HEK293 (cell line): ENCODE measurements around the gene ADD2.

Experiments
- CTCF ChIA-PET: fragments of 350-600 bp; formaldehyde crosslinking; extraction: SDS; loops from one replicate; lab custom pipeline; 2021; ENCODE audit warnings: antibody characterized with exemption; lab: Yijun Ruan, JAX
- POLR2A ChIA-PET: fragments of 300-600 bp; formaldehyde crosslinking; extraction: SDS; loops from one replicate; lab custom pipeline; 2020; ENCODE audit warnings: antibody characterized with exemption, inconsistent platforms; lab: Yijun Ruan, JAX
- H3K27ac ChIP-seq: fragments of 200-500 bp; sonication (Bioruptor generic); 2 replicates; pipeline ENCODE4 v1.5.1; 2014; ENCODE audit warnings: low read depth, low read length, control low read depth, inconsistent platforms; ENCODE audit errors: extremely low read depth
- H3K36me3 ChIP-seq, 2 experiments: fragments of 200-500 bp in 1 of 2; sonication (Bioruptor generic) in 1 of 2; 1 replicate in 1 of 2; 2 replicates in 1 of 2; pipeline ENCODE4 v1.5.1; 2014 to 2017; ENCODE audit warnings: inconsistent platforms in 2 of 2, low read length in 2 of 2; ENCODE audit not compliant: control insufficient read depth in 2 of 2, insufficient read depth in 1 of 2
- H3K4me1 ChIP-seq: fragments of 200-500 bp; sonication (Bioruptor generic); 2 replicates; pipeline ENCODE4 v1.5.1; 2014; ENCODE audit warnings: mild to moderate bottlenecking, low read length, inconsistent platforms; ENCODE audit not compliant: control insufficient read depth, insufficient read depth
- H3K4me3 ChIP-seq: 2 replicates; pipeline ENCODE4 v1.5.1; 2011; ENCODE audit warnings: low read depth, mild to moderate bottlenecking, control low read depth, low read length, moderate library complexity
- H3K9me3 ChIP-seq: fragments of 200-500 bp; sonication (Bioruptor generic); 2 replicates; pipeline ENCODE4 v1.5.1; 2014; ENCODE audit warnings: low read depth, low read length, inconsistent platforms; ENCODE audit not compliant: control insufficient read depth, insufficient read depth
- ZBTB21 ChIP-seq: fragments of 450-650 bp; formaldehyde crosslinking; IDR thresholded peaks from 2 replicates; pipeline ENCODE4 v1.5.1; 2017; ENCODE audit warnings: missing biosample characterization, missing genetic modification characterization
- ZFP37 ChIP-seq: fragments of 450-650 bp; formaldehyde crosslinking; IDR thresholded peaks from 2 replicates; pipeline ENCODE4 v1.5.1; 2016; ENCODE audit warnings: missing biosample characterization, missing genetic modification characterization
- ZNF10 ChIP-seq: fragments of 450-650 bp; formaldehyde crosslinking; IDR thresholded peaks from 2 replicates; pipeline ENCODE4 v1.5.1; 2017; ENCODE audit warnings: missing biosample characterization, missing genetic modification characterization
- ZNF138 ChIP-seq: fragments of 450-650 bp; formaldehyde crosslinking; IDR thresholded peaks from 2 replicates; pipeline ENCODE4 v1.5.1; 2016; ENCODE audit warnings: missing biosample characterization, missing genetic modification characterization, borderline replicate concordance
- ZNF174 ChIP-seq: fragments of 450-650 bp; formaldehyde crosslinking; IDR thresholded peaks from 2 replicates; pipeline ENCODE4 v1.5.0; 2017; ENCODE audit warnings: missing biosample characterization, mild to moderate bottlenecking, missing genetic modification characterization
- ZNF175 ChIP-seq: fragments of 450-650 bp; formaldehyde crosslinking; IDR thresholded peaks from 2 replicates; pipeline ENCODE4 v1.5.1; 2016; ENCODE audit warnings: missing biosample characterization, missing genetic modification characterization
- ZNF221 ChIP-seq: fragments of 450-650 bp; formaldehyde crosslinking; IDR thresholded peaks from 2 replicates; pipeline ENCODE4 v1.5.1; 2017; ENCODE audit warnings: missing biosample characterization, missing genetic modification characterization, borderline replicate concordance
- ZNF350 ChIP-seq: fragments of 450-650 bp; formaldehyde crosslinking; IDR thresholded peaks from 2 replicates; pipeline ENCODE4 v1.5.0; 2017; ENCODE audit warnings: missing biosample characterization, mild to moderate bottlenecking, missing genetic modification characterization
- TF ChIP-seq, protein P1 (sequence below): fragments of 450-650 bp; formaldehyde crosslinking; IDR thresholded peaks from 2 replicates; pipeline ENCODE4; 2016; ENCODE audit warnings: missing biosample characterization, missing genetic modification characterization
- TF ChIP-seq, protein P2 (sequence below): fragments of 450-650 bp; formaldehyde crosslinking; IDR thresholded peaks from 2 replicates; pipeline ENCODE4 v1.5.1; 2016; ENCODE audit warnings: missing biosample characterization, missing genetic modification characterization
- TF ChIP-seq, protein P3 (sequence below): fragments of 450-650 bp; IDR thresholded peaks from 2 replicates; pipeline ENCODE4 v1.5.1; 2018; ENCODE audit warnings: missing biosample characterization, mild to moderate bottlenecking, missing genetic modification characterization
- TF ChIP-seq, protein P4 (sequence below): fragments of 450-650 bp; formaldehyde crosslinking; conservative IDR thresholded peaks from 2 replicates; pipeline ENCODE4 v1.5.1; 2016; ENCODE audit warnings: low read depth, missing biosample characterization, missing genetic modification characterization
- TF ChIP-seq, protein P5 (sequence below): fragments of 450-650 bp; formaldehyde crosslinking; IDR thresholded peaks from 2 replicates; pipeline ENCODE4 v1.5.1; 2016; ENCODE audit warnings: missing biosample characterization, missing genetic modification characterization
- TF ChIP-seq, protein P6 (sequence below): fragments of 450-650 bp; formaldehyde crosslinking; IDR thresholded peaks from 2 replicates; pipeline ENCODE4 v1.5.1; 2016; ENCODE audit warnings: missing biosample characterization, missing genetic modification characterization

The ADD2 gene

DNA sequence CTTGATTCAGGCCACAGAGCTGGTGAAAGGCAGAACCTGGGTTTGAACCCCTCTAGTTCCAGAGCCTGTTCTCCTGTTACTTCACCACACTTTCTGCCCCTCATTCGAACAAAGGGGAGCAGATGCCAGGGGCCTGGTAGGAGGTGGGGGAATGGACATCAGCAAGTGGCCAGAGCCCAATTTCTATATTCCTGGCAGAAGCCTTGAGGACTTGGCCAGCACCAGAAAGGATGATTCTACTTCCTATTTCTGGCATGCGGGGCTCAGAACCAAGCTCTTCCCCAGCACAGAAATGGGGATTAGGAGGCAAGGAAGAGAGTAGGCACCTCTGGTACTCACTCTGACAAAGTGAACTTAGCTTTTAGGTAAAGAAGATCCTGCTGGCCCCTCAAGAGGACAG lies 49.3 kb downstream of the ADD2 start:
- Histone ChIP-seq H3K4me1 (no peaks in the 10 kb centered on the region), H3K36me3 (no peaks in the 10 kb centered on the region), H3K4me3 (no peak overlapping the region), H3K9me3 (no peaks in the 10 kb centered on the region), H3K27ac (no peak overlapping the region)
- TF ChIP-seq ZFP37 (tag by site-specific recombination) = no peak
- no peak for TF ChIP-seq ZNF174 (tag by site-specific recombination)
- TF ChIP-seq, protein P1, sequence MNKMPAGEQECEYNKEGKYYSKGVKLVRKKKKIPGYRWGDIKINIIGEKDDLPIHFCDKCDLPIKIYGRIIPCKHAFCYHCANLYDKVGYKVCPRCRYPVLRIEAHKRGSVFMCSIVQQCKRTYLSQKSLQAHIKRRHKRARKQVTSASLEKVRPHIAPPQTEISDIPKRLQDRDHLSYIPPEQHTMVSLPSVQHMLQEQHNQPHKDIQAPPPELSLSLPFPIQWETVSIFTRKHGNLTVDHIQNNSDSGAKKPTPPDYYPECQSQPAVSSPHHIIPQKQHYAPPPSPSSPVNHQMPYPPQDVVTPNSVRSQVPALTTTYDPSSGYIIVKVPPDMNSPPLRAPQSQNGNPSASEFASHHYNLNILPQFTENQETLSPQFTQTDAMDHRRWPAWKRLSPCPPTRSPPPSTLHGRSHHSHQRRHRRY (tag by site-specific recombination) = no peak
- CTCF ChIA-PET = no interaction called here
- POLR2A ChIA-PET = no interaction called here

DNA sequence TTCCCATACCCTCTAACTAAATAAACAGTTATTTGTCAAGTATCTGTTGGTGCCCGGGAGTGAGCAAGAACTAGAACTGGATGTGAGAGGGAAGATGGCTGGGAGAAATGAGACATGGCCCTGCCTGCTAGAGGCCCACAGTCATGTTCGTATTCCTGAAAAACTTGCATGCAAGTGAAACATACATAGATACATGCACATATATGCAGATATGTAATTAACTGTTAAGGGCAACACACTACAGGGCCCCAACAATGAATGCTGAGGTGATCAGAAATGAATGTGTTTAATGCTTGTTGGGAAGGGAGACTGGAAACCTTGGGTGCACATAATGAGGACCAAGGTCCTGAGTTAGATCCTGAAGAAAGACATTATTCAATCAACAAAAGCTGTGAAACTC lies 49.8 kb downstream of the ADD2 start:
- ChIA-PET POLR2A (no interaction called here), CTCF (no interaction called here)
- Histone ChIP-seq H3K9me3 (no peaks in the 10 kb centered on the region), H3K4me1 (no peaks in the 10 kb centered on the region), H3K4me3 (no peak overlapping the region), H3K36me3 (no peaks in the 10 kb centered on the region), H3K27ac (no peak overlapping the region)
- TF ChIP-seq ZNF350 (tag by site-specific recombination) (no peak), ZNF10 (tag by site-specific recombination) (no peak), ZNF174 (tag by site-specific recombination) (no peak), ZNF175 (tag by site-specific recombination) (no peak), ZNF221 (no peak), ZNF138 (tag by site-specific recombination) (no peak), ZBTB21 (no peak)
- TF ChIP-seq, protein P2, sequence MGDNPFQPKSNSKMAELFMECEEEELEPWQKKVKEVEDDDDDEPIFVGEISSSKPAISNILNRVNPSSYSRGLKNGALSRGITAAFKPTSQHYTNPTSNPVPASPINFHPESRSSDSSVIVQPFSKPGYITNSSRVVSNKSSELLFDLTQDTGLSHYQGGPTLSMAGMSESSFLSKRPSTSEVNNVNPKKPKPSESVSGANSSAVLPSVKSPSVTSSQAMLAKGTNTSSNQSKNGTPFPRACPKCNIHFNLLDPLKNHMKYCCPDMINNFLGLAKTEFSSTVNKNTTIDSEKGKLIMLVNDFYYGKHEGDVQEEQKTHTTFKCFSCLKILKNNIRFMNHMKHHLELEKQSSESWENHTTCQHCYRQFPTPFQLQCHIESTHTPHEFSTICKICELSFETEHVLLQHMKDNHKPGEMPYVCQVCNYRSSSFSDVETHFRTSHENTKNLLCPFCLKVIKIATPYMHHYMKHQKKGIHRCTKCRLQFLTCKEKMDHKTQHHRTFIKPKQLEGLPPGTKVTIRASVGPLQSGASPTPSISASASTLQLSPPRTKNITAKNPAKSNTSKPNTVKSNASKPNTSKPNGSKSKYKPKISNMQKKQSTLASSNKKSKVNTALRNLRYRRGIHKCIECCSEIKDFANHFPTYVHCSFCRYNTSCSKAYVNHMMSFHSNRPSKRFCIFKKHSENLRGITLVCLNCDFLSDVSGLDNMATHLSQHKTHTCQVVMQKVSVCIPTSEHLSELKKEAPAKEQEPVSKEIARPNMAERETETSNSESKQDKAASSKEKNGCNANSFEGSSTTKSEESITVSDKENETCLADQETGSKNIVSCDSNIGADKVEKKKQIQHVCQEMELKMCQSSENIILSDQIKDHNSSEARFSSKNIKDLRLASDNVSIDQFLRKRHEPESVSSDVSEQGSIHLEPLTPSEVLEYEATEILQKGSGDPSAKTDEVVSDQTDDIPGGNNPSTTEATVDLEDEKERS (tag by site-specific recombination) = no peak
- TF ChIP-seq, protein P3, sequence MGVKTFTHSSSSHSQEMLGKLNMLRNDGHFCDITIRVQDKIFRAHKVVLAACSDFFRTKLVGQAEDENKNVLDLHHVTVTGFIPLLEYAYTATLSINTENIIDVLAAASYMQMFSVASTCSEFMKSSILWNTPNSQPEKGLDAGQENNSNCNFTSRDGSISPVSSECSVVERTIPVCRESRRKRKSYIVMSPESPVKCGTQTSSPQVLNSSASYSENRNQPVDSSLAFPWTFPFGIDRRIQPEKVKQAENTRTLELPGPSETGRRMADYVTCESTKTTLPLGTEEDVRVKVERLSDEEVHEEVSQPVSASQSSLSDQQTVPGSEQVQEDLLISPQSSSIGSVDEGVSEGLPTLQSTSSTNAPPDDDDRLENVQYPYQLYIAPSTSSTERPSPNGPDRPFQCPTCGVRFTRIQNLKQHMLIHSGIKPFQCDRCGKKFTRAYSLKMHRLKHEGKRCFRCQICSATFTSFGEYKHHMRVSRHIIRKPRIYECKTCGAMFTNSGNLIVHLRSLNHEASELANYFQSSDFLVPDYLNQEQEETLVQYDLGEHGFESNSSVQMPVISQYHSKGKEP = no peak
- TF ChIP-seq, protein P4, sequence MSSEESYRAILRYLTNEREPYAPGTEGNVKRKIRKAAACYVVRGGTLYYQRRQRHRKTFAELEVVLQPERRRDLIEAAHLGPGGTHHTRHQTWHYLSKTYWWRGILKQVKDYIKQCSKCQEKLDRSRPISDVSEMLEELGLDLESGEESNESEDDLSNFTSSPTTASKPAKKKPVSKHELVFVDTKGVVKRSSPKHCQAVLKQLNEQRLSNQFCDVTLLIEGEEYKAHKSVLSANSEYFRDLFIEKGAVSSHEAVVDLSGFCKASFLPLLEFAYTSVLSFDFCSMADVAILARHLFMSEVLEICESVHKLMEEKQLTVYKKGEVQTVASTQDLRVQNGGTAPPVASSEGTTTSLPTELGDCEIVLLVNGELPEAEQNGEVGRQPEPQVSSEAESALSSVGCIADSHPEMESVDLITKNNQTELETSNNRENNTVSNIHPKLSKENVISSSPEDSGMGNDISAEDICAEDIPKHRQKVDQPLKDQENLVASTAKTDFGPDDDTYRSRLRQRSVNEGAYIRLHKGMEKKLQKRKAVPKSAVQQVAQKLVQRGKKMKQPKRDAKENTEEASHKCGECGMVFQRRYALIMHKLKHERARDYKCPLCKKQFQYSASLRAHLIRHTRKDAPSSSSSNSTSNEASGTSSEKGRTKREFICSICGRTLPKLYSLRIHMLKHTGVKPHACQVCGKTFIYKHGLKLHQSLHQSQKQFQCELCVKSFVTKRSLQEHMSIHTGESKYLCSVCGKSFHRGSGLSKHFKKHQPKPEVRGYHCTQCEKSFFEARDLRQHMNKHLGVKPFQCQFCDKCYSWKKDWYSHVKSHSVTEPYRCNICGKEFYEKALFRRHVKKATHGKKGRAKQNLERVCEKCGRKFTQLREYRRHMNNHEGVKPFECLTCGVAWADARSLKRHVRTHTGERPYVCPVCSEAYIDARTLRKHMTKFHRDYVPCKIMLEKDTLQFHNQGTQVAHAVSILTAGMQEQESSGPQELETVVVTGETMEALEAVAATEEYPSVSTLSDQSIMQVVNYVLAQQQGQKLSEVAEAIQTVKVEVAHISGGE (tag by site-specific recombination) = no peak
- TF ChIP-seq, protein P5, sequence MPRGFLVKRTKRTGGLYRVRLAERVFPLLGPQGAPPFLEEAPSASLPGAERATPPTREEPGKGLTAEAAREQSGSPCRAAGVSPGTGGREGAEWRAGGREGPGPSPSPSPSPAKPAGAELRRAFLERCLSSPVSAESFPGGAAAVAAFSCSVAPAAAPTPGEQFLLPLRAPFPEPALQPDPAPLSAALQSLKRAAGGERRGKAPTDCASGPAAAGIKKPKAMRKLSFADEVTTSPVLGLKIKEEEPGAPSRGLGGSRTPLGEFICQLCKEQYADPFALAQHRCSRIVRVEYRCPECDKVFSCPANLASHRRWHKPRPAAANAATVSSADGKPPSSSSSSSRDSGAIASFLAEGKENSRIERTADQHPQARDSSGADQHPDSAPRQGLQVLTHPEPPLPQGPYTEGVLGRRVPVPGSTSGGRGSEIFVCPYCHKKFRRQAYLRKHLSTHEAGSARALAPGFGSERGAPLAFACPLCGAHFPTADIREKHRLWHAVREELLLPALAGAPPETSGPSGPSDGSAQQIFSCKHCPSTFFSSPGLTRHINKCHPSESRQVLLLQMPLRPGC = no peak
- TF ChIP-seq, protein P6, sequence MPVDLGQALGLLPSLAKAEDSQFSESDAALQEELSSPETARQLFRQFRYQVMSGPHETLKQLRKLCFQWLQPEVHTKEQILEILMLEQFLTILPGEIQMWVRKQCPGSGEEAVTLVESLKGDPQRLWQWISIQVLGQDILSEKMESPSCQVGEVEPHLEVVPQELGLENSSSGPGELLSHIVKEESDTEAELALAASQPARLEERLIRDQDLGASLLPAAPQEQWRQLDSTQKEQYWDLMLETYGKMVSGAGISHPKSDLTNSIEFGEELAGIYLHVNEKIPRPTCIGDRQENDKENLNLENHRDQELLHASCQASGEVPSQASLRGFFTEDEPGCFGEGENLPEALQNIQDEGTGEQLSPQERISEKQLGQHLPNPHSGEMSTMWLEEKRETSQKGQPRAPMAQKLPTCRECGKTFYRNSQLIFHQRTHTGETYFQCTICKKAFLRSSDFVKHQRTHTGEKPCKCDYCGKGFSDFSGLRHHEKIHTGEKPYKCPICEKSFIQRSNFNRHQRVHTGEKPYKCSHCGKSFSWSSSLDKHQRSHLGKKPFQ (tag by site-specific recombination) = no peak
